Measurements from ENCODE around the gene TKT.

DNA sequence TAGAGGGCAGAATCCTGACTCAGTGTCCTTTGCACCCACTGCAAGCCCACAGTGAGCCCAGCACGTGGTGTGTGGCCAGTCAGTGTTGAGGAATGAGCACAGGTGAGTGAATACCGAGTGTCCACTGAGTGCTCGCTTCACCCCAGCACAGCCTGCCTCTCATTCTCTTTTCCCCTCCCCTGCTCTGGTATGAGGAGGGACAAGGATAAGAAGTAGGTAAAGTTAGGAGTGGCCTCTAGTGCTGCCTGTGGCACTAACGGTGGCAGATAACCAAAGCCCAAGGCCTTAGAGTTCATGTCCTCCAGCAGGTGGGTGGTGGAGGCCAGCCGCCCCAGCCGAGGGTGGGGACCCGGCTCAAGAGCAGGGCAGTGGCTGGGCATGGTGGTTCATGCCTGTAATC is 56.8 kb downstream of the TKT start:
- TF ChIP-seq, protein P1, sequence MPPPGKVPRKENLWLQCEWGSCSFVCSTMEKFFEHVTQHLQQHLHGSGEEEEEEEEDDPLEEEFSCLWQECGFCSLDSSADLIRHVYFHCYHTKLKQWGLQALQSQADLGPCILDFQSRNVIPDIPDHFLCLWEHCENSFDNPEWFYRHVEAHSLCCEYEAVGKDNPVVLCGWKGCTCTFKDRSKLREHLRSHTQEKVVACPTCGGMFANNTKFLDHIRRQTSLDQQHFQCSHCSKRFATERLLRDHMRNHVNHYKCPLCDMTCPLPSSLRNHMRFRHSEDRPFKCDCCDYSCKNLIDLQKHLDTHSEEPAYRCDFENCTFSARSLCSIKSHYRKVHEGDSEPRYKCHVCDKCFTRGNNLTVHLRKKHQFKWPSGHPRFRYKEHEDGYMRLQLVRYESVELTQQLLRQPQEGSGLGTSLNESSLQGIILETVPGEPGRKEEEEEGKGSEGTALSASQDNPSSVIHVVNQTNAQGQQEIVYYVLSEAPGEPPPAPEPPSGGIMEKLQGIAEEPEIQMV (CRISPR knock-in tag; IDR thresholded peaks at IDR 0.05; ENCODE audit: low read depth) = no peak
- TF ChIP-seq EZH2 (conservative IDR thresholded peaks at IDR 0.05; ENCODE audit: low read depth, low read length) = no peak
- no peak for TF ChIP-seq MYC (CRISPR knock-in tag; IDR thresholded peaks at IDR 0.05; ENCODE audit: borderline replicate concordance)
- TF ChIP-seq, protein P2, sequence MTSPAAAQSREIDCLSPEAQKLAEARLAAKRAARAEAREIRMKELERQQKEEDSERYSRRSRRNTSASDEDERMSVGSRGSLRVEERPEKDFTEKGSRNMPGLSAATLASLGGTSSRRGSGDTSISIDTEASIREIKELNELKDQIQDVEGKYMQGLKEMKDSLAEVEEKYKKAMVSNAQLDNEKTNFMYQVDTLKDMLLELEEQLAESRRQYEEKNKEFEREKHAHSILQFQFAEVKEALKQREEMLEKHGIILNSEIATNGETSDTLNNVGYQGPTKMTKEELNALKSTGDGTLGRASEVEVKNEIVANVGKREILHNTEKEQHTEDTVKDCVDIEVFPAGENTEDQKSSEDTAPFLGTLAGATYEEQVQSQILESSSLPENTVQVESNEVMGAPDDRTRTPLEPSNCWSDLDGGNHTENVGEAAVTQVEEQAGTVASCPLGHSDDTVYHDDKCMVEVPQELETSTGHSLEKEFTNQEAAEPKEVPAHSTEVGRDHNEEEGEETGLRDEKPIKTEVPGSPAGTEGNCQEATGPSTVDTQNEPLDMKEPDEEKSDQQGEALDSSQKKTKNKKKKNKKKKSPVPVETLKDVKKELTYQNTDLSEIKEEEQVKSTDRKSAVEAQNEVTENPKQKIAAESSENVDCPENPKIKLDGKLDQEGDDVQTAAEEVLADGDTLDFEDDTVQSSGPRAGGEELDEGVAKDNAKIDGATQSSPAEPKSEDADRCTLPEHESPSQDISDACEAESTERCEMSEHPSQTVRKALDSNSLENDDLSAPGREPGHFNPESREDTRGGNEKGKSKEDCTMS (CRISPR knock-in tag; conservative IDR thresholded peaks at IDR 0.05) = no peak
- TF ChIP-seq, protein P3, sequence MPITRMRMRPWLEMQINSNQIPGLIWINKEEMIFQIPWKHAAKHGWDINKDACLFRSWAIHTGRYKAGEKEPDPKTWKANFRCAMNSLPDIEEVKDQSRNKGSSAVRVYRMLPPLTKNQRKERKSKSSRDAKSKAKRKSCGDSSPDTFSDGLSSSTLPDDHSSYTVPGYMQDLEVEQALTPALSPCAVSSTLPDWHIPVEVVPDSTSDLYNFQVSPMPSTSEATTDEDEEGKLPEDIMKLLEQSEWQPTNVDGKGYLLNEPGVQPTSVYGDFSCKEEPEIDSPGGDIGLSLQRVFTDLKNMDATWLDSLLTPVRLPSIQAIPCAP (CRISPR knock-in tag; IDR thresholded peaks at IDR 0.05; ENCODE audit: low read depth) = no peak
